DMS53 (cell line): ENCODE measurements around the gene MAPT.

ENCODE experiments used
- DNase-seq: peaks from one replicate; lab custom pipeline; 2025; lab: John Stamatoyannopoulos, UW

Gene MAPT

DNA sequence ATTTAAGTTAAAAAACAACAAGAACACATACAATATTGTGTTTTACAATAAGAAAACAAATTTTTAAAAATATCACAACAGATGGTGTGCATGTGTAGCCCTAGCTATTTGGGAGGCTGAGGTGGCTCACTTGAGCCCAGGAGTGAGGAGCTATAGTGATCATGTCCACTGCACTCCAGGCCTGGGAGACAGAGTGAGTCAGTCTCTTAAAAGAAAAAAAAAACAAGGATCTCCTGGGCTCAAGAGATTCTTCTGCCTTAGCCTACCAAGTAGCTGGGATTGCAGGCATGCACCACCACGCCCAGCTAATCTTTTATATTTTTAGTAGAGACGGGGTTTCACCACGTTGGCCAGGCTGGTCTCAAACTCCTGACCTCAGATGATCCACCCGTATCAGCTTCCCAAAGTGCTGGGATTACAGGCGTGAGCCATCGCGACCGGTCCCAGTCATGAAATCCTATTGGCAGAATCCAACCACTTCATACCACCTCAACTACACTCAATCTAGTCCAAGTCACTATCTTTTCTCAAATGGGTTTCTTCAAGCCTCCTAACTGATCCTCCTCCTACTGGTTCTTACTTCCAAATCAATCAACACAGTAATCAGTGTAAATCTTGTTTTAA is 159.7 kb downstream of the MAPT start:
- DNase-seq = no peak

DNA sequence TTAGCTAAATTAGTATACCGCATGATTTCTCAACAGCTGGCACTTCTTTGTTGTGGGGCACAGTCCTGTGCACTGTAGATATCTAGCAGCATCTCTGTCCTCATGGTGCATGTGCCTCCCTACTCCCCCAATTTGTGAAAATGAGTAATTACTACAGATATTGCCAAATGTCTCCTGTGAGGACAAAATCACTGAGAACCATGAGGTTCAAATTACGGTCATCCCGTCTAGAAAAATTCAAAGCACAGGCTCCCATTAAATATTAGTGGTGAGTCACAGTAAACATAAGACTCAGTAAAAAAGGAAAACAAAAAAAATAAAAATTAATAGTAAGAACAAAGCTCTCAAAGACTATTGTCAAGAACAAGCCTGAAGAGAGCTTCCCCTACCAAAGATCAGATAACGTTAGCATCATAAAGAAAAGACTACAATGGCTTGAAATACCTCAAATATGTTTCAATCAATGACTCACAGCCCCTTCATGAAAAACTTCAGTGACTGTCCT is 162.5 kb downstream of the MAPT start:
- peak; percentile 17 for DNase-seq

DNA sequence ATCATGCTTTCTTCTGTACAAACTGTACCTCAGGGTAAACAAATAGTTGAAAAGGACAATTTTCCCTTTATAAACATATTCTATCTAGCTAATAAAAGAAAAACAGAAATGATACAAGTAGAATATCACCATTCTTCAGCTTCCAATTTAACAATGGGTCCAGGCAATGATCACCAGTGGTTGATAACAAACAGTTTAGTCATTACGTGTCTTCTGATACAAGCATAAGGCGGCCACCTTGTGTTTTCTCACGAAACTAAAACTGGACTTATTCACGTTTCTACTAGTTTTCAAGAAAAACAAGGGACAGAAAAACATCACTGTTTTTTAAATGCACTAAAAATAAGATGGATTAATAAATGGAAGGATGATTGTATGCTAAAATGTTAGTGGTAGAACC is 163.0 kb downstream of the MAPT start:
- no peak for DNase-seq

DNA sequence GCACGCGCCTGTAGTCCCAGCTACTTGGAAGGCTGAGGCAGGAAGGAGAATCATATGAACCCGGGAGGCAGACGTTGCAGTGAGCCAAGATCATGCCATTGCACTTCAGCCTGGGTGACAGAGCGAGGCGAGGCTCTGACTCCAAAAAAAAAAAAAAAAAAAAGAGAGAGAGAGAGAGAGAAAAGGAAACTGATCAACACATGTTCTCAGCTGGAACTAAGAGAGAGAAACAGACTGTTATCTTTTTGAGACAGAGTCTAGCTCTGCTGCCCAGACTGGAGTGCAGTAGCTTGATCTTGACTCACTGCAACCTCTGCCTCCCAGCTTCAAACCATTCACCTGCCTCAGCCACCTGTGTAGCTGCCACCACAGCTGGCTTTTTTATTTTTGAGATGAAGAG is 165.1 kb downstream of the MAPT start:
- no peak for DNase-seq

DNA sequence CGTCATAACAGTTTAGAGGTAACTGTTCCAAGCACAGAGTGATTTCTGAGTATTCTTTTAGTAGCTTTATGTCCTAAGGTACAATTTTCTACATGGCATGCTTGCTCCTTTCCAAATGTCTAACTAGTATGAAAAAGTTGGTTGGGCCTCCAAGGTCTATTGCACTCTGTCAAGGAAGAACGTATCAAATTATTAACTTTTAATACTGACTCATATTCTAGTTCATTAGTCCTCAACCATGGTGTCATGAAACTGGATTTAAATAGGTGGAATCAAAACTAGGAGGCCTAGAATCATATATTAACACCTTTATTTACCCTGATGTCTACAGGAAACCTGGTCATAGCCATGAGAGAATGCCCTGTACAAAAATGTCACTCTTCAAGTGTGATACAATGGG is 166.1 kb downstream of the MAPT start:
- no peak for DNase-seq

DNA sequence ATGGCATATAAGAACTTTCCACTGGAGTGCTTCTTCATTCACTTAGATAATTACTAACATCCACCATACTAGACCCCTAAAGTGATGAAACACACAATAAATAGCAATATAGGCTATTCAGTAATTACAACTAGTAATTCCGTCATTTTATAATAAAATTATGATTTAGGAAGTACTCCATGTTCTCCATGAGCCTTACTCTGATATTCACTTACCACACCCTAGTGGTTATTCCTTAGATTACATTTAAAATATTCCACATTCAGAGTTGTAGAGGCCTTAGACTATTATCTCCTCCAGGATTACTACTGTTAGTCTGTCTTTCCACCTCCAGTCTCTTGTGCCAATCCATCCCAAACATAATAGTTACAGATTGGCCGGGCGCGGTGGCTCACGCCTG is 167.1 kb downstream of the MAPT start:
- peak; percentile 56 for DNase-seq

DNA sequence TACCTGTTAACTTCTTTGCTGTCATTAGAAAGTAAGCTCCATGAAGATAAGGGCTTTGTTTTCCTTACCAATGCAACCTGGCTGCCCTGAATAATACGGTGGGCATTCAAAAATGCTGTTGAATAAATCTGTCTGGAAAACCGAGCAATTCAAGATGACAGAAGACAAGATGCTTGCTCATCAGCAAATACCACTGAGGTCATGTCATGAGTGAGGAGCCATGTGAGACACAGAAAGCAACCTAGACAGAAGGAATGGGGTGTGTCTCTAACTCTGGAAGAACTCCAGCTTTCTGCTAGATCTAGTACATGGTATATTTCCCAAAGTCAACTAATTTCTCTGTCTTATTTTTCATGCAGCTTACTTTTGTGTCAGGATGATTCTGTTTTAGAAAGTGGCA is 168.9 kb downstream of the MAPT start:
- no peak for DNase-seq

DNA sequence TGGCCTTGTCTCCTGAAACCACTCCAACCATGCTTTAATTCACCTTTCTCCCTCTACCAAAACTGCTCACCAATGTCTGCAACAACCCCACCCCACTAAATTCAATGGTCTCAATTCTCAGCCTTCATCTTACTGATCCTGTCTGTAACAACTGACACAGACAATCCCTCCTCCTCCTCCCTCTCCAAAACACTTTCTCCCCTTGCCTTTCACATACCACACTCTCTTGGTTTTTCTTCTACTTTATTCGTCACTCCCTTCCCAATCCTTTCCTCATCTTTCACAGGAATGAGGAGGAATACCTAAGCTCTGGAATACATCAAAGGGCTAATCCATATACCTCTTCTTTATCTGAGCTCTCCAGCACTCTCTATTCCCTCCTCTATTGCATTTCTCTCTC is 170.1 kb downstream of the MAPT start:
- DNase-seq = no peak

DNA sequence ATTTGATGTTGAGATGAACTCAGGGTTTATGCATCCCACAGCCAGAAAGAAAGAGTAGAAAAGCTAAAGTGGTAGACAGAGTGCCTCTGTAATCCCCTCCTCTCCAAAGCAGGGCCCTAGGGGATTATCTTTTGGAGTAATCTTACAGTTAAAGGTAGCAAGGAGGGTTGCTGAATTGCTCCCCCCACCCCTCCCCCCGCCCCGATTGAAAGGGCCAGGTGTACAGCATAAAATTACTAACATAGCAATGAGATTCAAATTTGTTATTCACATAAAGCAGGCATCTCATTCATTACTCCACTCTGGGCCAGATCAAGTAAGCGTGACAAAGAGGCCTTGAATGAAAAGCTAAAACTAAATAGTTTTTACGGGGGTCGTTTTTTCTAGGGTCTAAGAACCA is 177.4 kb downstream of the MAPT start:
- DNase-seq = no peak

DNA sequence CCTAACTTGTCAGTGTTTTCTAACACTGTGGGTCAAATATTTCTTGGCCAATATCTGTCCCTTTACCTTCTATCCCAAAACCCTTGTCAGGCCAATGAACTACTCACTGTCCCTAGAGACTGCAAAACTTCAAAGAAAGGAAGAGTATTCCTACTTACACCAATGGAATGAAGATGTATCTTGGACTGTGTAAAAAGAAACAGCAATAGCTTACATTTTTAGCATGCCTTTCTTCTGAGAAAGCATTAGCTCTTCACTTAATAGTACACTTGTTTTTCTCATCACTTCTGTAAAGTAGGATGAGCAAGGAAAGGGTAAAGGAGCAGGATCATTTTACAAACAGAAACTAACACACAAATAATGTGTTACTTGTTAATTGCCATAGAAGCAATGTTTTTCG is 178.6 kb downstream of the MAPT start:
- DNase-seq = no peak

DNA sequence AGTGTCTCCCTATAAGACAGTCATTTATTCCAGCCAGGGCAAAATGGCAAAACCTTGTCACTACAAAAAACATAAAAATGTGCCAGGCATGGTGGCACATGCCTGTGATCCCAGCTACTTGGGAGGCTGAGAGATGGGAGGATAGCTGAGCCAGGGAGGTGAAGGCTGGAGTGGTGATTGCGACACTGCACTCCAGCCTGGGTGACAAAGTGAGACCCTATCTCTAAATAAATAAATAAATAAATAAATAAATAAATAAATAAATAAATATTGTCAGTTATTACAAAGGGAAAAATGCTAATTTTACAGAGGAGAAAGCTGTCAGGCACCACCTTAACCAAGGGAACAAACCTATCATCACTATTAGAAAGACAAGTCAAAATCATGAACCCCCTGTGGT is 180.2 kb downstream of the MAPT start:
- DNase-seq = no peak
